Occipital lobe (tissue), 2 donors: ENCODE data around the gene GABRB2. TPM values are rescaled to one million over a fixed set of nuclear protein-coding genes. Genes with fewer than 3 reads are reported as not detected.

ENCODE experiments used
- DNase-seq: peaks from one replicate; lab custom pipeline; 2025; lab: John Stamatoyannopoulos, UW
- total RNA-seq: library from RNA; depleted of rRNA; stranded (reverse); fragments of >200 nt; gene quantifications from one replicate; pipeline ENCODE4 v1.2.3, GENCODE V29; 2014

The GABRB2 gene
- total RNA-seq, 1 donor from 2014 or later: 98.1 TPM

GRCh38 chr5:161387121-161387520 is 159.4 kb downstream of the GABRB2 start:
- DNase-seq: no peak

GRCh38 chr5:161385027-161385426 is 161.5 kb downstream of the GABRB2 start:
- DNase-seq: no peak

- DNase-seq: no peak
Measured at GRCh38 chr5:161382685-161383084, 163.8 kb downstream of the GABRB2 start.

- no peak for DNase-seq
Measured at GRCh38 chr5:161380486-161380885, 166.0 kb downstream of the GABRB2 start.

- no peak for DNase-seq
Measured at GRCh38 chr5:161378701-161379100, 167.8 kb downstream of the GABRB2 start.

- DNase-seq: no peak
Measured at GRCh38 chr5:161376034-161376433, 170.5 kb downstream of the GABRB2 start.

GRCh38 chr5:161373345-161373707 is 173.2 kb downstream of the GABRB2 start:
- DNase-seq: no peak

GRCh38 chr5:161372682-161373344 is 173.7 kb downstream of the GABRB2 start:
- DNase-seq: no peak

- DNase-seq: no peak
Measured at GRCh38 chr5:161369022-161369421, 177.5 kb downstream of the GABRB2 start.

- no peak for DNase-seq
Measured at GRCh38 chr5:161358446-161358845, 188.1 kb downstream of the GABRB2 start.

GRCh38 chr5:161344234-161344633 is 202.3 kb downstream of the GABRB2 start:
- DNase-seq: no peak

- no peak for DNase-seq
Measured at GRCh38 chr5:161342886-161343285, 203.6 kb downstream of the GABRB2 start.

GRCh38 chr5:161340012-161340411 is 206.5 kb downstream of the GABRB2 start:
- DNase-seq: no peak

GRCh38 chr5:161333194-161333880 is 213.2 kb downstream of the GABRB2 start:
- DNase-seq: no peak

GRCh38 chr5:161332343-161332742 is 214.2 kb downstream of the GABRB2 start:
- DNase-seq: no peak

- DNase-seq: no peak
Measured at GRCh38 chr5:161314033-161314432, 232.5 kb downstream of the GABRB2 start.

- no peak for DNase-seq
Measured at GRCh38 chr5:161312882-161313281, 233.6 kb downstream of the GABRB2 start.

- no peak for DNase-seq
Measured at GRCh38 chr5:161311965-161312364, 234.6 kb downstream of the GABRB2 start.

GRCh38 chr5:161311146-161311708 is 235.3 kb downstream of the GABRB2 start:
- DNase-seq: no peak

- DNase-seq: no peak
Measured at GRCh38 chr5:161306351-161306995, 240.1 kb downstream of the GABRB2 start.

- no peak for DNase-seq
Measured at GRCh38 chr5:161305601-161306000, 240.9 kb downstream of the GABRB2 start.

GRCh38 chr5:161302559-161302958 is 244.0 kb downstream of the GABRB2 start:
- no peak for DNase-seq
